ENCODE measurements around the gene NID1.
A peak's percentile ranks its signal among the peaks of the same experiment; 100 is the strongest.

NID1 gene

DNA sequence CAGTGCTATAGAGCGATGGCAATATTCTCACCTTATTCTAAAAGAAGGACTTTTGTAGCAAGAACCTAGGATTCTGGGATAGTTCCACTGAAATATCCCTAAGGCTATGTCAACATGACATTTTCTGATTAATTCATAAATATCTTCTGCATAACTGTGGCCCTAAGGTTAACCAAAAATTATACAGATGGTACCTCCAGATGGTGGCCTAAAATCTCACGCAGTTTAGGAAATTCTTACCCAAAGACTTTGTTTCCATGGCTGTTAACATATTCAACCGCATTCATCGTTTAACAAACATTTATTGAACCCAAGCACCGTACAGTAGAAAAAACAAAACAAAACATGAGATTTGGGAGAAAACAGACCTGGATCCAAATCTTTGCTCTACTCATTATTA is 19.1 kb downstream of the NID1 start:
- H3K4me3 ChIP-seq (ENCODE audit: low read depth, low read length) = no peak overlapping the region
- no peak for DNase-seq
- H3K27me3 ChIP-seq (ENCODE audit: insufficient read depth, low read length) = no peaks in the 10 kb centered on the region
- no peak overlapping the region for H4K91ac ChIP-seq (ENCODE audit: low read depth, low read length)
- no peak overlapping the region for H3K4ac ChIP-seq (ENCODE audit: low read depth, low read length)
- no peak overlapping the region for H2BK12ac ChIP-seq (ENCODE audit: low read length)
- H3K23ac ChIP-seq (ENCODE audit: low read length) = no peak overlapping the region
- H3K14ac ChIP-seq (ENCODE audit: low read length) = no peak overlapping the region
- no peak overlapping the region for H2BK120ac ChIP-seq (ENCODE audit: insufficient read depth, low read length, poor library complexity)
- no peak overlapping the region for H2AK5ac ChIP-seq (ENCODE audit: low read length)
- H4K12ac ChIP-seq (ENCODE audit: low read depth, low read length) = no peak overlapping the region
- no peaks in the 10 kb centered on the region for H3K79me1 ChIP-seq (ENCODE audit: low read length)
- H3K9me3 ChIP-seq (ENCODE audit: insufficient read depth, low read depth, low read length) = no peaks in the 10 kb centered on the region
- no peak overlapping the region for H3K4me2 ChIP-seq (ENCODE audit: low read length)
- H3K4me1 ChIP-seq (ENCODE audit: control insufficient read depth in 1 of 2, insufficient read depth in 2 of 2, low read length in 2 of 2) = no peaks in the 10 kb centered on the region
- no peak overlapping the region for H4K8ac ChIP-seq (ENCODE audit: low read depth, low read length)
- no peak overlapping the region for H3K9ac ChIP-seq (ENCODE audit: low read length)
- H2BK5ac ChIP-seq (ENCODE audit: low read depth, low read length, poor library complexity) = no peak overlapping the region
- H3K36me3 ChIP-seq (ENCODE audit: control insufficient read depth in 1 of 2, insufficient read depth in 2 of 2, low read length in 2 of 2) = peaks cover 0 to 4% of the 10 kb centered on the region in 2 experiments
- H3K27ac ChIP-seq (ENCODE audit: low read depth, low read length) = no peak overlapping the region
- no peaks in the 10 kb centered on the region for H3K79me2 ChIP-seq (ENCODE audit: control insufficient read depth, insufficient read depth, low read length, poor library complexity)
- no peak overlapping the region for H3K18ac ChIP-seq (ENCODE audit: low read length)
- WGBS (ENCODE audit: extremely low coverage, insufficient coverage, insufficient read length) = no CpG with 5 or more reads among the region's 5 CpGs
- H2AFZ ChIP-seq (ENCODE audit: insufficient read depth, low read length, poor library complexity) = no peak overlapping the region

DNA sequence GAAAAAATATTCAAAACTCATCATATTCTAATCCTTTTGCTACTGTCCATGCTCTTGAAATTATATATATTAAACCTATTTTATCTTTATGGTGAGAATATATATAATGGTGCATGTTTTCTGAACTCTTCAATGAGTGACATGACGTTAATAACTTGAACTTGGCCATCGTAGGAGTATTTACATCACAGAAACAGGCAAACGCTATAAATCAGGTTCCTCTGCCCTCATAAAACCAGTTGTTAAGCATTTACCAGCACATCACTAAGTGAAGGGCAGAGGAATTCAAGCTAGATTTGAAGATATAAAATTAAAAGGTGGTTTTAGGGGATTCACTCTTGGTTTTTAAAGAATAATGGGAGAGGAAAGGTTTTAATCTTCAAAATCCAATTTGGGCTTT is 20.5 kb downstream of the NID1 start:
- Histone ChIP-seq H3K9me3 (ENCODE audit: insufficient read depth, low read depth, low read length) (no peaks in the 10 kb centered on the region), H3K79me1 (ENCODE audit: low read length) (no peaks in the 10 kb centered on the region), H3K4me2 (ENCODE audit: low read length) (no peak overlapping the region), H2BK12ac (ENCODE audit: low read length) (no peak overlapping the region), H4K8ac (ENCODE audit: low read depth, low read length) (no peak overlapping the region), H2BK120ac (ENCODE audit: insufficient read depth, low read length, poor library complexity) (no peak overlapping the region), H3K14ac (ENCODE audit: low read length) (no peak overlapping the region), H3K27ac (ENCODE audit: low read depth, low read length) (no peak overlapping the region), H3K27me3 (ENCODE audit: insufficient read depth, low read length) (no peaks in the 10 kb centered on the region), H3K18ac (ENCODE audit: low read length) (no peak overlapping the region), H3K4me1 (ENCODE audit: control insufficient read depth in 1 of 2, insufficient read depth in 2 of 2, low read length in 2 of 2) (peaks cover 0 to 3% of the 10 kb centered on the region in 2 experiments), H4K91ac (ENCODE audit: low read depth, low read length) (no peak overlapping the region), H2AK5ac (ENCODE audit: low read length) (no peak overlapping the region), H3K9ac (ENCODE audit: low read length) (no peak overlapping the region), H4K12ac (ENCODE audit: low read depth, low read length) (no peak overlapping the region), H2AFZ (ENCODE audit: insufficient read depth, low read length, poor library complexity) (no peak overlapping the region), H3K36me3 (ENCODE audit: control insufficient read depth in 1 of 2, insufficient read depth in 2 of 2, low read length in 2 of 2) (peaks cover 0 to 4% of the 10 kb centered on the region in 2 experiments), H2BK5ac (ENCODE audit: low read depth, low read length, poor library complexity) (no peak overlapping the region), H3K4me3 (ENCODE audit: low read depth, low read length) (no peak overlapping the region), H3K23ac (ENCODE audit: low read length) (no peak overlapping the region), H3K79me2 (ENCODE audit: control insufficient read depth, insufficient read depth, low read length, poor library complexity) (no peaks in the 10 kb centered on the region), H3K4ac (ENCODE audit: low read depth, low read length) (no peak overlapping the region)
- DNase-seq = no peak
- no CpG with 5 or more reads among the region's 3 CpGs for WGBS (ENCODE audit: extremely low coverage, insufficient coverage, insufficient read length)

DNA sequence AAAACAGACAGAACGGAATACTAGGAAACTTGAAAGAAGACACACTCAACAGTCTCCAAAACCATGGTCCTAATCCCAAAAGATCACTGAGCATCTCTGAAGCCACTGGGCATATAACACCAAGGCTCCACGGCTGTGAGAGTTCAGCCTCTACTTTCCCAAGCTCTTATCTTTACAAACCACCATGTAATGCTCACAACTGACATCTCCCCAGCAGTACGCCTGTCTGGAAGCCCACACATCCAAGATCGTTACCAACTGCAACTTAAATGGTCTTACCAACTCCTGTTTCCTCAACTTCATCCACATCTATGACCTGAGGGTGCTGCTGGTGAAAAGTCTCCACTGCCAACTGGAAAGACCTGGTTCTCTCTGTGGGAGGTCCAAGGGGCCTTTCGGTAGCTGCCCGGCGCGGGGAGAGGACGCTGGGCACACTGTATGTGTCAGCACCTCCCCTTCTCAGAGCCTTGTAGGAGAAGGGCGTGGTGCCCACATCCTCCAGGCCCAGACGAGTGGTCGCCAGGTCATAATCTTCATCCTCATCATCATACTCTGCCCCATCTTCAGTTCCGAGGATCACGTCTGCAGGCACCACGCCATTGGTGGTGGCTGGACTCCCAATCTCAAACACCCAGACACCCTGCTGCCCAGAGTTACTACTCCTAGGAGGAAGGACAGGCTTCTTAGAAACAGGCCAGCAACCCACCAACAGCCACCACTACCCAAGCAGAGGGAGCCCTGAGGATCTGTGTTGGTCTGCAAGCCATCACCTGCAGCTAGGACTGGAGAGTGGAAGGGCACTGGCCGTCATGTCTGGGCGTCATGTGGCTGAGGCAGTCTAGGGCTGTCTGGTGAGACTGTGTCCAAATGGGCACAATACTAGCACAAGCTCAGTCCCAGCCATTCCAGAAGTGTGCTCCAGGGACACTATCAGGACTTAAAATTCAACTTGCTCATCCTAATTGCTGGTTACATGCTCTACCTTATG is 23.0 kb downstream of the NID1 start:
- DNase-seq = no peak
- Histone ChIP-seq H3K36me3 (ENCODE audit: control insufficient read depth in 1 of 2, insufficient read depth in 2 of 2, low read length in 2 of 2) (peaks cover 0 to 4% of the 10 kb centered on the region in 2 experiments), H2BK12ac (ENCODE audit: low read length) (no peak overlapping the region), H3K27ac (ENCODE audit: low read depth, low read length) (no peak overlapping the region), H4K91ac (ENCODE audit: low read depth, low read length) (no peak overlapping the region), H3K4me3 (ENCODE audit: low read depth, low read length) (no peak overlapping the region), H3K9me3 (ENCODE audit: insufficient read depth, low read depth, low read length) (no peaks in the 10 kb centered on the region), H3K4me1 (ENCODE audit: control insufficient read depth in 1 of 2, insufficient read depth in 2 of 2, low read length in 2 of 2) (peaks cover 0 to 3% of the 10 kb centered on the region in 2 experiments), H3K4me2 (ENCODE audit: low read length) (no peak overlapping the region), H3K79me2 (ENCODE audit: control insufficient read depth, insufficient read depth, low read length, poor library complexity) (no peaks in the 10 kb centered on the region), H3K4ac (ENCODE audit: low read depth, low read length) (no peak overlapping the region), H2AFZ (ENCODE audit: insufficient read depth, low read length, poor library complexity) (no peak overlapping the region), H3K18ac (ENCODE audit: low read length) (no peak overlapping the region), H4K8ac (ENCODE audit: low read depth, low read length) (no peak overlapping the region), H3K79me1 (ENCODE audit: low read length) (no peaks in the 10 kb centered on the region), H3K27me3 (ENCODE audit: insufficient read depth, low read length) (no peaks in the 10 kb centered on the region), H3K23ac (ENCODE audit: low read length) (no peak overlapping the region), H2BK120ac (ENCODE audit: insufficient read depth, low read length, poor library complexity) (no peak overlapping the region), H4K12ac (ENCODE audit: low read depth, low read length) (no peak overlapping the region), H2BK5ac (ENCODE audit: low read depth, low read length, poor library complexity) (no peak overlapping the region), H2AK5ac (ENCODE audit: low read length) (no peak overlapping the region), H3K9ac (ENCODE audit: low read length) (no peak overlapping the region), H3K14ac (ENCODE audit: low read length) (no peak overlapping the region)
- no CpG with 5 or more reads among the region's 17 CpGs for WGBS (ENCODE audit: extremely low coverage, insufficient coverage, insufficient read length)

DNA sequence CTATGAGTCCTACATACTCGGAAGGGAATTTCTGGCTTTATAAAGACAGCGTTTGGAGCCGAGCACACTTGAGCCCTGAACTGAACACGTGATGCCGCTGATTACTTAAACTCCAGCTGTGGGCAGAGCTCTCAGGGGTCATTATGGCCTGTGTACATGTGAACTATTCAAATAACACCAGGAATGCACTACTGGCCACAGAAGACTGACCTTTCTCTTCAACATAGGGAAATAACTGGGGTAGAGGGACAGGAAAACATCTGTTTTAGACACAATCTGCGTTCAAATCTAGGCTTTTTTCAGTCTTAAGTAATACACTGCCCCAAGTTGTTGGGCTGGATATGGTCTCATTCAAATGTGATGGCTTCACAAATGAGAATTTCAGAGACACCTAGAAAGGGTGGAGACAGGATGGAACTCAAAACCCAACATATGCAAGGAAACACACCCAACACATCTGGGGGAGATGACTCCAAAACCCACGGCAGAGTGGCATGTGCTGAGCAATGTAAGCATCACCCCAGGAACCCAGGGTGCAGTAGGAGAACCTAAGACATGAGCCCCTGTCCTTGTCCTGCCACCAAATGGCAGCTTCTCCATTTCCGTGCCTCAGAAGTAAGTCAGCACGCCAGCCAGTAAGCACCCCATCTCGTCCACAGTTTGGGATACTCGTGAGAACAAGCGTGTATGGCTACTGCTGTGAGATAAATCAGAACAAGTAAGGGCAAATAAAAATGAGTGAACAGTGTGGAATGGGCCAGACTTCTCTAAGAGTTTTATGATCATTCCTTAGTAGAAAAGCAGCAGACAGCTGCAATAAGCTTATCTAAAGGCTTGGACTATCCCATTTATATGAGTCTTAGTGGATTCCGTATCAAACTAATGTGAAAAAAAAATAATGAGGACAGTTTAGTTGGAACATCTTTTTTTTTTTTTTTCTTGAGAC is 24.9 kb downstream of the NID1 start:
- Histone ChIP-seq H3K4me1 (ENCODE audit: control insufficient read depth in 1 of 2, insufficient read depth in 2 of 2, low read length in 2 of 2) (peaks cover 0 to 3% of the 10 kb centered on the region in 2 experiments), H2BK12ac (ENCODE audit: low read length) (no peak overlapping the region), H3K23ac (ENCODE audit: low read length) (no peak overlapping the region), H3K27ac (ENCODE audit: low read depth, low read length) (no peak overlapping the region), H3K79me1 (ENCODE audit: low read length) (no peaks in the 10 kb centered on the region), H2BK5ac (ENCODE audit: low read depth, low read length, poor library complexity) (no peak overlapping the region), H4K8ac (ENCODE audit: low read depth, low read length) (no peak overlapping the region), H3K36me3 (ENCODE audit: control insufficient read depth in 1 of 2, insufficient read depth in 2 of 2, low read length in 2 of 2) (no peaks in the 10 kb centered on the region), H2AK5ac (ENCODE audit: low read length) (no peak overlapping the region), H3K4ac (ENCODE audit: low read depth, low read length) (no peak overlapping the region), H3K9ac (ENCODE audit: low read length) (no peak overlapping the region), H4K91ac (ENCODE audit: low read depth, low read length) (no peak overlapping the region), H3K79me2 (ENCODE audit: control insufficient read depth, insufficient read depth, low read length, poor library complexity) (no peaks in the 10 kb centered on the region), H3K4me2 (ENCODE audit: low read length) (no peak overlapping the region), H3K14ac (ENCODE audit: low read length) (no peak overlapping the region), H3K18ac (ENCODE audit: low read length) (no peak overlapping the region), H3K9me3 (ENCODE audit: insufficient read depth, low read depth, low read length) (no peaks in the 10 kb centered on the region), H2BK120ac (ENCODE audit: insufficient read depth, low read length, poor library complexity) (no peak overlapping the region), H4K12ac (ENCODE audit: low read depth, low read length) (no peak overlapping the region), H3K27me3 (ENCODE audit: insufficient read depth, low read length) (no peaks in the 10 kb centered on the region), H2AFZ (ENCODE audit: insufficient read depth, low read length, poor library complexity) (no peak overlapping the region), H3K4me3 (ENCODE audit: low read depth, low read length) (no peak overlapping the region)
- peak; percentile 87 to 92 for DNase-seq
- no CpG with 5 or more reads among the region's 13 CpGs for WGBS (ENCODE audit: extremely low coverage, insufficient coverage, insufficient read length)

All from trophoblast cell (in vitro differentiated cells and primary cell).